RWPE1 (cell line): Measurements from ENCODE around the gene RAB31.

Source experiments
- CTCF ChIA-PET: fragments of 350-600 bp; sonication (Branson Sonifier 250); formaldehyde crosslinking; extraction: SDS; loops from one replicate; lab custom pipeline; 2021; lab: Yijun Ruan, JAX
- POLR2A ChIA-PET: fragments of 400-600 bp; formaldehyde crosslinking; extraction: SDS; loops from one replicate; lab custom pipeline; 2020; ENCODE audit warnings: antibody characterized with exemption; ENCODE audit not compliant: low non-redundant PET; lab: Yijun Ruan, JAX
- DNase-seq: peaks from one replicate; pipeline ENCODE4 v3.0.0; 2012; ENCODE audit warnings: low spot score
- H3K27ac ChIP-seq: fragments of 450-650 bp; 2 replicates; pipeline ENCODE4 v1.5.1; 2017
- CTCF ChIP-seq: fragments of 450-650 bp; conservative IDR thresholded peaks from 2 replicates; pipeline ENCODE4 v1.5.1; 2017; ENCODE audit warnings: low read depth, mild to moderate bottlenecking

Gene RAB31

GRCh38 chr18:9772847-9773677 is 65.0 kb downstream of the RAB31 start:
- no peak for TF ChIP-seq CTCF
- POLR2A ChIA-PET = no interaction called here
- CTCF ChIA-PET = interaction anchor here (0.7 kb wide), 1 partner anchor 22 kb away, joined by 3 read pairs; no protein-coding TSS in a partner anchor
- no peak overlapping the region for H3K27ac ChIP-seq
- no peak for DNase-seq

GRCh38 chr18:9774150-9774549 is 66.0 kb downstream of the RAB31 start:
- TF ChIP-seq CTCF = no peak
- CTCF ChIA-PET = interaction anchor here (0.6 to 0.7 kb wide), 2 partner anchors 23 to 66 kb away, joined by 3 read pairs; partner anchors contain the start of gene RAB31
- DNase-seq = no peak
- H3K27ac ChIP-seq = no peak overlapping the region
- POLR2A ChIA-PET = no interaction called here

GRCh38 chr18:9775178-9775577 is 67.1 kb downstream of the RAB31 start:
- ChIA-PET CTCF (interaction anchor here (0.8 kb wide), 1 partner anchor 60 kb away, joined by 3 read pairs; no protein-coding TSS in a partner anchor), POLR2A (no interaction called here)
- no peak for TF ChIP-seq CTCF
- no peak overlapping the region for H3K27ac ChIP-seq
- no peak for DNase-seq

- peak overlapping the region; percentile 60 for H3K27ac ChIP-seq
- peak; percentile 43 for DNase-seq
- CTCF ChIA-PET = no interaction called here
- TF ChIP-seq CTCF = no peak
- POLR2A ChIA-PET = no interaction called here
These were observed 71.5 kb downstream of the RAB31 start for GRCh38 chr18:9779630-9780029.

GRCh38 chr18:9782073-9782857 is 74.2 kb downstream of the RAB31 start:
- peak overlapping the region; percentile 74 for H3K27ac ChIP-seq
- ChIA-PET POLR2A (no interaction called here), CTCF (interaction anchor here (0.5 kb wide), 1 partner anchor 110 kb away, joined by 6 read pairs; no protein-coding TSS in a partner anchor)
- DNase-seq = peak; percentile 34
- no peak for TF ChIP-seq CTCF

- no peak for TF ChIP-seq CTCF
- no peak for DNase-seq
- POLR2A ChIA-PET = no interaction called here
- CTCF ChIA-PET = no interaction called here
- no peak overlapping the region for H3K27ac ChIP-seq
These were observed 78.5 kb downstream of the RAB31 start for GRCh38 chr18:9786631-9787030.
